GM12873 (cell line): ENCODE measurements around the gene ADCY3.

Experiments
- TF ChIP-seq, protein P1 (sequence below): IDR thresholded peaks from 2 replicates; pipeline ENCODE4 v1.5.1; 2012; ENCODE audit warnings: low read depth, mild to moderate bottlenecking, moderate library complexity, low read length, control low read depth; ENCODE audit not compliant: insufficient read depth; ENCODE audit errors: missing control alignments

The ADCY3 gene

GRCh38 chr2:24907116-24907515 lies 12.9 kb downstream of the ADCY3 start:
- TF ChIP-seq, protein P1, sequence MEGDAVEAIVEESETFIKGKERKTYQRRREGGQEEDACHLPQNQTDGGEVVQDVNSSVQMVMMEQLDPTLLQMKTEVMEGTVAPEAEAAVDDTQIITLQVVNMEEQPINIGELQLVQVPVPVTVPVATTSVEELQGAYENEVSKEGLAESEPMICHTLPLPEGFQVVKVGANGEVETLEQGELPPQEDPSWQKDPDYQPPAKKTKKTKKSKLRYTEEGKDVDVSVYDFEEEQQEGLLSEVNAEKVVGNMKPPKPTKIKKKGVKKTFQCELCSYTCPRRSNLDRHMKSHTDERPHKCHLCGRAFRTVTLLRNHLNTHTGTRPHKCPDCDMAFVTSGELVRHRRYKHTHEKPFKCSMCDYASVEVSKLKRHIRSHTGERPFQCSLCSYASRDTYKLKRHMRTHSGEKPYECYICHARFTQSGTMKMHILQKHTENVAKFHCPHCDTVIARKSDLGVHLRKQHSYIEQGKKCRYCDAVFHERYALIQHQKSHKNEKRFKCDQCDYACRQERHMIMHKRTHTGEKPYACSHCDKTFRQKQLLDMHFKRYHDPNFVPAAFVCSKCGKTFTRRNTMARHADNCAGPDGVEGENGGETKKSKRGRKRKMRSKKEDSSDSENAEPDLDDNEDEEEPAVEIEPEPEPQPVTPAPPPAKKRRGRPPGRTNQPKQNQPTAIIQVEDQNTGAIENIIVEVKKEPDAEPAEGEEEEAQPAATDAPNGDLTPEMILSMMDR = no peak

DNA sequence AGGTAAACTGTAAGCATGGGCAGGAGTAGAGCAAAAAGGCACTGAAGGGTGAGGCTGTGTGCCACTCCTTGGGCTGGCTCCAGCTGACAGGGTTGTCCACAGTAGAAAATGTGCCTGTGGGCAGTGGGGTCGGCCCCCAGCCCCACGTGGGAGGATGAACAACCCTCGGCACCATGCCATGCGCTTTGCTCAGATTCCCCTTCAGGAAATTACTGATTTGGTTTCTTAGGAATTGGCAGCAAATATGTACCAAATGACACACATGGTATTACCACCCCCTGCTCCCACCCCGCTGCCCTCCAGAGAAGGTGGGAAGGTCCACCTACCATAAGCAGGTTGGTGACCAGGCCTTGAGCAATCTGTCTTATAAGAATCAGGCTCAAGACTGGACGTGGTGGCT lies 13.6 kb downstream of the ADCY3 start:
- TF ChIP-seq, protein P1 = no peak

DNA sequence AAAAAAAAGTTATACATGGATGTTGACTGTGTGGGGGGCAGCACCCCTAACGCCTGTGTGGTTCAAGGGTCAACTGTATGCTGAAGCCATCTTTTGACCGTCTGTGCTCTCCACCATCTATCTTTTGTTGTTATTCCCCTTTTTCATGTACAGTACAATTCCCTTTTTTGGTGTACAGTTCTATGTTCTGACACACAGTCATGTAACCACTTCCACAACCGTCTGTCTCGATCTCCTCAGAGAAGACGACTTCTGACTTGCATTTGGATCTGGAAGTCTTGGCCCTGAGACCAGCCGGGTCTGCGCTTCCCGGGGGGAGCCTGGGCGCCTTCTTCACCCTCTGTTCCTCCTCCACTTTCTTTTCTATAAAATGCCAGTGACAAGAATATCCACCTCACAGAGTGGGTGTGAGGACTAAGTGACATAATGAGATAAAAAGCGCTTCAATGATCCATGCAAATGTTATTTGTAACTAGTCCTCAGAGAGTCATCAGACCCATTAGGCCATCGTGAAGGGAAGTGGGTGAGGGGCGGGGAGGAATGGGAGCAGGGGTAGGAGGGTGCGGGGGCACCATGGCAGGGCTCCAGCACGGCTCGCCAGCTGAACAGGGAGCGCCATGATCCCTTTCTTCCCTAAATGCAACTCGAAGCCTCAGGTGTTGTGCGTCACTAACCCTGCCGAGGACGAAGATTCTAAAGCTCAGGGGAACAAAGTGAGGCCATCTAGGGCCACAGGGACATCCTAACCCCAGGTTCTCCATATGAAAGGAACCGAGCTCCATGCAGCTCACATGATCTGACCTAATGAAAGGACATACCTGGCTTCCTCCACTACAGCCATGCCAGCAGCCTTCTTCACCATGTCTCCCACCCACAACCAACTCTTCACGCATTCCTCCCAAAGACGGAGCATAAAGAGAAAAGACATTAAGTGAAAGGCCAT lies 16.6 kb downstream of the ADCY3 start:
- TF ChIP-seq, protein P1 = no peak

DNA sequence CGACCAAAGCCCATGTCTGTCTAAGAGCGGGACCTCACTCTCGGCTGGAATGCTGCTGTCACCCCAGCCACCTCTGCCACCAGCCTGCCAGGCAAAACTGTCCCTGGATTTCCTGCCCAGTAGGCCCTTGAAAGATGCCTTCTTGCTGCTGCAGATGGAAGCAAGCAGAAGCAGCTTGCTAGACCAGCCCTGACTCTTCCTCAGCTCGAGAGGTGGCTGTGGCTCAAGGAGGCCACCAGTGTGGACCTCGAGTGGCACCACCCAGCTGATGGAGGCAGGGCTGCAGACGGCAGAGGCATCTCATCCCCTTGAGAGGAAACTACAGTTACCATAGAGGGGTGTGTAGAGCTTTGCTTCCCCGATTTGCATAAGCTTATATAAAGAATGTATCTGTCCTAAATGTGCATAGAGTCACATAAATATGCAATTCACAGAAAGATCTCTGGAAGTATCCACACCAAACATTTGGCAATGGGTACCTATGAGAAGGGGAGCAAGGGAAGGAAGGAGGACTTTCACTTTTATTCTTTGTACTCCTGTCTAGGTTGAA lies 20.6 kb downstream of the ADCY3 start:
- TF ChIP-seq, protein P1 = no peak

- TF ChIP-seq, protein P1 = no peak
Measured at GRCh38 chr2:24898122-24899109, 21.6 kb downstream of the ADCY3 start.

DNA sequence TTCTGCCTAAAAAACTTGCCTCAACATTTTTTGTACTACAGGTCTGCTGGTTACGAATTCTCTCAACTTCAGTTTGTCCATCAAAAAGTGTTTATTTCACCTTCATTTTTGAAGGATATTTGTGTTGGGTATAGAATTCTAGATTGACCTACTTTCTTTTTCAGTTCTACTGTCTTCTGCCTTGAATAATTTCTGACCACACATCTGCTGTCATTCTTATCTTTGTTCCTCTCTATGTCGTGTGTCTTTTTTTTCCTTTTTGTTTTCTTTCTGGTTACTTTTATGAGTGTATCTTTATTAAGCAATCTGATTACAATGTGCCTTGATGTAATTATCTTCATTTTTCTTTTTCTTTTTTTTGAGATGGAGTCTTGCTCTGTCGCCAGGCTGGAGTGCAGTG lies 25.3 kb downstream of the ADCY3 start:
- TF ChIP-seq, protein P1 = no peak
